Measurements from ENCODE around the gene ASCC2.
"Not testable (repeated sequence)": the region's sequence is repeated elsewhere in the genome, so short reads cannot be mapped to it uniquely, and the experiment has no call there.

ASCC2 gene

DNA sequence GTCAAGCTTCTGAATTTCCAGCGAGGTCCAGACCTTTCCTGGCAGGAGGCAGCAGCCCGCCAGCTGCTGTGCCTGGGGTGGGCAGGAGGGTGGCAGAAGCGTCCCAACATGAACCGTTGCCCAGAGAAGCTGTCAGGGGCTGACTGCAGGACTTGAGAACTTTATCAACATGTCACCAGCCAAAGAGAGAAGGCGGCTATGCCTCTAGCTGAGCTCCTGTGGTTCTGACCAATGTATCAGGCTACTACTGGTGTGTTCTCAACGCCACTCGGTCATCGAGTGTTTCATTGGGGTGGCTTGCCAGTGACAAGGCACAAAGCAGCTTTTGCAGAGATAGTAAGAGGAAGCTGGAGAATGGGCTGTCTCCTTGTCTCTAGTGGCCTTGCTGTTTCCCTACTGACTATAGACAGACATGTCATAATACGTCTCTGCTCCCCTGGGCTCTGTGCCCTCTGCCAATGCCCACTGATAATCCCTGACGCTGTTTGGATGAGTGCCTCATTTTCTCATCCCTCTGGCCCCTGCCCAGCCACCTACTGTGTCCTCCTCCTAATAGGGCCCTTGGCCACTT, 17.6 kb upstream of the ASCC2 start:
- DNase-seq (ENCODE audit: low read depth in 1 of 2, low spot score in 1 of 2) = no peak

DNA sequence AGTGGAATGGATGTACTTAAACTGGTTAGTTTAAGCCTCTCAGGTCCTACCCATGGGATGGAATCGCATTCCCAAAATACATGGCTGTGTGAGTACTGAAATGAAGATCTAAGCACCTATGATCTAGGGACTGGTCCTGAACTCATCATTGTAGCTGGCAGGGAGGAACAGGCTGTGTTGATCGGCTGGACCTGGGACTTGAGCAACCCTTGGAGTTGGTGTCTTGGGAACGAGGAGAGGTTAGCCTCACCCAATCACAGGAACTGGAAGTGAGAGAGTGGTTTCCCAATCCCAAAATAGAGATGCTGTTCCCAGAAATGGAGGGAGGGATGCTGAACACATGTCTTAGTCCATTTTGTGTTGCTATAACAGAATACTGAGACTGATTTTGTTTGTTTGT, 16.4 kb upstream of the ASCC2 start:
- DNase-seq (ENCODE audit: low read depth in 1 of 2, low spot score in 1 of 2) = no peak

DNA sequence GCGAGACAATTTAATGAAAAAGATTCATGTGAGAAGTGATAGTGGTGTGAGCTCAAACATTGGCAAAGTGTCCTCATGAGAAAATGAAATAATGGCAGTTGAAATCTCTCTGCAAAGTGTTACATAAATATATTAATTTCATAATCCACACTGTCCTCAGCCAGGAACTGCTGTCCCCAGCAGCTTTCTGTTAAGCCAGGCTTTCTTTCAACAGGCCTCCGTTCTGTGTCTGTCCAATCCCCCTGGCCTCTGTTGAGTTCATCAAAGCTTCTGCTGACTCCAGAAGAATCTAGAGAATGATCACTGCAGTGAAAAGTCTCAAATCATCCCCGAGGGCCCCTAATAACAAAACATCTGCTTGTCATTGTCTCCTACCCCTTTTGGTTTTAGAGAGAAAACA, 10.0 kb upstream of the ASCC2 start:
- DNase-seq (ENCODE audit: low read depth in 1 of 2, low spot score in 1 of 2) = no peak

DNA sequence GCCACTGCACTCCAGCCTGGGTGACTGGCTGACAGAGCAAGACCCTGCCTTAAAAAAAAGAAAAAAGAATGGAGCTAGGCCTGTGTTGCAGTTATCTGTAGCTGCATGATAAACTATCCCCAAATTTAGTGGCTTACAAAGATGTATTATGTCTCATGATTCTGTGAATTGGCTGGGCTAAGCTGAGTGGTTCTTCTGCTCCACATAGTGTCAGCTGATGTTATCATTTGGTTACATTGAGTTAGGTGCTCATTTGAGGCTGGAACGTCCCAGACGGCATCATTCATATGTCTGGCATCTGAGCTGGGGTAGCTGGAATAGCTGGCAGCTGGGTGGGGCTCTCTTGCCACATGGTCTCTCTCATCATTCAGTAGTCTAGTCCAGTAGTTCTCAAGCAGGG, 8.2 kb upstream of the ASCC2 start:
- DNase-seq (ENCODE audit: low read depth in 1 of 2, low spot score in 1 of 2) = no peak

DNA sequence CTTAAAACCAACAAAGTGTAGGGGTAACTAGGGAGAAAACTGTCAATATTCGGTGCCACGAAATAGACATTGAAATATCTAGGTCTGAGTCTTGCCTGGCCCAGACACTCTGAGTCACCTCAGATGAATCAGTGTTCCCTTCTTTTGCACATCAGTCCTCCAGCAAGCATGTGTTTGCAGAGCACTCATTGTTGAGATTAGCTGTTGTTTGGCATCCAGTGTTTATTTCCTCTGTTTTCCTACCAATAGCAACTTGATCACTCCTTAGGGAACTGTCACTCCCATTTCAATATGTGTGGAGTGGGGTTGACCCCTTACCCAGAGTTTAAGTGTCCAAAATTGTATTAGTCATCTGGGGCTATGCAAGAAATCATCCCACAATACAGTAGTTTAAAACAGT, 4.7 kb upstream of the ASCC2 start:
- DNase-seq (ENCODE audit: low read depth in 1 of 2, low spot score in 1 of 2) = no peak

DNA sequence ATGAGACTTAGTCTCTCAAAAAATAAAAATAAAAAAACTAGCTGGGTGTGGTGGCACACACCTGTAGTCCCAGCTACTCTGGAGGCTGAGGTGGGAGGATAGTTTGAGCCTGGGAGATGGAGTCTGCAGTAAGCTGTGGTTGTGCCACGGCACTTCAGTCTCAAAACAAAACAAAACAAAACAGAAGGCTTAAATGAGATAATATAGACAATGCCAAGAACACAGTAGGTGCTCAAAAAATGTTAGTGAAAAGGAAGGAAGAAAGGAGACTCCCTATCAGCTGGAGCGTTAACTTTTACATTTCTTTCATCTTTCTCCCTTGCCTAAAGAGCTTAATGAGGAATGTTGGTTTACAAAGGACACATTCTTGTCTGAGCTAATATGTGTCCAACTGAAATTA, 4.1 kb upstream of the ASCC2 start:
- no peak for DNase-seq (ENCODE audit: low read depth in 1 of 2, low spot score in 1 of 2)

DNA sequence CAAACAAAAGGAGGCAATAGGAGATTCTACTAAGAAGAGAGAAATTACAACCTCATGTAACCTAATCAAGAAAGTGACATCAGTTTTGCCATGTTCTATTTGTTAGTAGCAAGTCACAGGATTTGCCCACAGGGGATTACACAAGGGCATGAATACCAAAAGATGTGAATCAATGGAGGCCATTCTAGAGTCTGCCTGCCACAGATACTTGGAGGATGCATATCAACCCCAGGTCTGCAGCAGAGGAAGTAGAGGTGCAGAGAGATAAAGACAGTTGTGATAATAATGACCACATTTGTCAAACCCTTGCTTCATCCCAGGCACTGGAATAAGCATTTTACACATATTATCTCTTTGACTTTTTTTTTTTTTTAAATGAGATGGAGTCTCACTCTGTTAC, 2.4 kb upstream of the ASCC2 start:
- DNase-seq (ENCODE audit: low read depth in 1 of 2, low spot score in 1 of 2) = no peak

DNA sequence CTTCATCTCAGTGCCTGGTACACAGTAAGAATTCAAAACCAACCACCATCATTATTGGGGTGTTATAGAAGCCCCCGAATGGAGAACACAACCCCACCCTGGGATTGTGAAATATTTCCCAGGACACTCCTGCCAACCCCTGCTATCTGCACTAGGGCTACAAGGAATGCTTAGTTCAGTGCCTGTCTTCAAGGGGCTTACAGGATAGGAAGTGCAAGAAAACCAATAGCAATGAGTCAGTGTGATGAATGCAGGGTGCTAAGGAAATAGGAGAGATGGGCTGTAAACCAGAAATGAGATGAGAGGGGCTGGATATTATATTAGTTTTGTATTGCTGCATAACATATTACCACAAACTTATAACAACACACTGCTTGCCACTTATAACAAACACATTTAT, 965 bp upstream of the ASCC2 start:
- DNase-seq (ENCODE audit: low read depth in 1 of 2, low spot score in 1 of 2) = no peak

DNA sequence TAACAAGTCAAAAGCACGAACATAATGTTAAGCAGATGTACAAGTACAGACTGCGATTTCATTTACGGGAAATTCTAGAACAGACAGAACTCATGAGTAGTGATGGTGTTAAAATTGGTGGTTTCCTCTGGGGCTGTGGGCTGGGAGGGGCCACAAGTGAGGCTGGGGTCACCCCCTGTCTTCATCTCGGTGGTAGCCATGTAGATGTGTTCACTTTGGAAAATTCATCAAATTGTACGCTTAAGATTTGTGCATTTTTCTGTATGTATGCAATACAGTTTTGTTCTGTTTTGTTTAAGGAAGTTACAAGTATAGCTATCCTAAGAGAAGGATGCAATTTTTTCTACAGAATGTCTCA, 504 bp upstream of the ASCC2 start:
- DNase-seq (ENCODE audit: low read depth in 1 of 2, low spot score in 1 of 2) = no peak

DNA sequence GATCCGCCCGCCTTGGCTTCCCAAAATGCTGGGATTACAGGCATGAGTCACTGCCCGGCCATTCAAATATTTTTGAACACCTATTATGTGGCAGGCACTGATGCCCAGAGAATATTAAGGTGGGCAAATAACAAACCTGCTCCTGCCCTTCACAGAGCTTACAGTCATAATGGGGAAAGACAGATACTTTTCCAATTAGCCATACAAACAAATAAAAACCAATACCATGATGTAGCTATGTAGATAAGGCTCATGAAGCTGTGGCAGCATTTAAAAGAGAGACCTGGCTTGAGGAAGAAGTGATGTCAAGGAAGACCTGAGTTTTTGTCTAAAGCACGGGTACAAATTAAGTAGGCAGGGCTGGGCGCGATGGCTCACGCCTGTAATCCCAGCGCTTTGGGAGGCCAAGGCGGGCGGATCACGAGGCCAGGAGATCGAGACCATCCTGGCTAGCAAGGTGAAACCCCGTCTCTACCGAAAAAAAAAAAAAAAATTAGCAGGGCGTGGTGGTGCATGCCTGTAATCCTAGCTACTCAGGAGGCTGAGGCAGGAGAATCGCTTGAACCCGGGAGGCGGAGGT, 1.2 kb downstream of the ASCC2 start:
- DNase-seq (ENCODE audit: low read depth in 1 of 2, low spot score in 1 of 2) = not testable (repeated sequence)

DNA sequence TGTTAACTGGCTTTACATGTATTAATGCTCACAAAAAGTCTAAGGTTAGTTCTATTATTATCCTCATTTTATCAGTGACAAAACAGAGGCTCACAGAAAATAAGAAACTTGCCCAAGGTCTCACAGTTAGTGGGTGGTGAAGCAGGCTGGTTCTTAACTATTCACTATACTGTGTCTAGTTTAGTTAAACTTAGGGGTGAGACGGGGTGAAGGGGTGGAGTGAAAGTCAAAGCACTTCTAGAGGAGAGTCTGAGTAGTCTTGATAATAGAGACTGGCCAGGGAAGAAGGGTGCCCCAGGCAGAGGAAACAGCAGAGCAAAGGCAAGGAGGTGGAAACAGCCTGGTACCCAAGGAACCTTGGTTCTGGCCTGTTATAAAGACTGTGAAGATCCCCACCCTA, 4.0 kb downstream of the ASCC2 start:
- no peak for DNase-seq (ENCODE audit: low read depth in 1 of 2, low spot score in 1 of 2)

DNA sequence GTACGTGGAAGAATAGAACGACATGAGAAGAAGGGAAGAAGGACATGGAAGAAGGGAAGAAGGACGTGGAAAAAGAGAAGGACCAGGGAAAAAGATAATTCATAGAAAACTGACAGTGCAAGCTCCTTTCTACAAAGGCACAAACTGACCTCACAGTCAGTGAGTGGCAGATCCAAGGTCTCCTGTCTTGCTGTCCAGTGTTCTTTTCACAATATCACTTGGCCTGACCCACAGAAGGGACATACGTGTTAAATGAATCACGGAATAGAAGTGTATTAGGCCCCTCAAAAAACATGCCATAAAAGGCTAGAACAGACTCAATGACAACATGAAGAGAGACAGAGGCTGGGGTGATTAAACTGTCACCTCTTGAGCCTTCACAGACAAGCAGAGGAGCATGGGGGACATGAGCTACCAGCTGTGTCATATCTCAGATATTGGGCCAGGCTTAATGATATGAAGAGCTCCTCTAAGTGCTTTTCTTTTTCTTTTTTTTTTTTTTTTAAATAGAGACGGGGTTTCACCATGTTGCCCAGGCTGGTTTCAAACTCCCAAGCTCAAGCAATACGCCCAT, 4.6 kb downstream of the ASCC2 start:
- no peak for DNase-seq (ENCODE audit: low read depth in 1 of 2, low spot score in 1 of 2)

DNA sequence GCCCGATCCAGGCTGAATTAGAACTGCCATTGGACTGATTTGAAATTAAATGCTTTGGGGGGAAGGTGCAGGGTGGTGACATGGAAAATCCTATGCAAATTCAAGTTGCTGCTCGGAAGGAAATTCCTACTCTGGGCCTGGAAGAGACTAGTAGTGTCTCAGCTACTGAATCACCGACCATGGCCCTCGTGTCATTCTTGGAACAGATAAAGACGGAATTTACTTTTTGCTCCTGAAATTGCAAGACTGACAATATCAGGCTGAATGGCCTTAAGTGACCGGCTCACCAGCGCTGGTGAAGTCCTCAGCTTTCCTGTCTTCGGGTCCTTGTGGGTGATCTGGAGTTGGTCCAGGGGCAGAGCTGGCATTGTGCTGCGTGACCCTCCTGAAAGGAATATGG, 6.1 kb downstream of the ASCC2 start:
- DNase-seq (ENCODE audit: low read depth in 1 of 2, low spot score in 1 of 2) = no peak

DNA sequence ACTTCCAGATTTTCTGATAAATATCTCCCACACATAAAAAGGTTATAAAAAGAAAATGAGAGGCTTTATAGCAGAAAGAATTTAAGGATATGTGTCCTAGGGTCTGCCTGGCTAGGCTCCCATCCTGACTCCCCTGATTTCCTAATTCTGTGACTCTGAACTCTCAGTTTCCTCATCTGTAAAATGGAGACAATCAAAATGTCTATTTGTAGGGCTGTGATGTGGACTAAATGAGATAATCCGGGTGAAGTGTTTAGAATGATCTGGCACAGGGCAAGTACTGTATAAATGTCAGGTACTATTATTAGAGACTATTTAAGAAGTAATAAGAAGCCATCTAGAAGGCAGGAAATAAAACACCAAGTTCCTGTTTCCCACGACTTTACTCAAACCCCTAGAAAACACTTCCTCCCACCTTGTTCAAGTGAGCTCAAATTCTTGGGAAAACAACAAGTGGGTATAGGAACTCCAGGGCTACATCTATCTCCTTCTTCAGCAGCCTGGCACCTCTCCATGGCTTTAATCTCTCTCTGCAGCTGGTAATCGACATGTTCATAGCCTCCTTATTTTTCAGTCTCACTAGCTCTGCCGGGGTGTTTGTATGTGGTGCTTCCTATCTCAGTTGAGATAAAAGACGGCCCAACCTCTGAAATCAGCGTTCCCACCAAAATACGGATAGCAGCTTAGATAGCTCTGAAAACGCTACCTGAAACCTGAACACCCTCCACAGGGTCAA, 6.7 kb downstream of the ASCC2 start:
- no peak for DNase-seq (ENCODE audit: low read depth in 1 of 2, low spot score in 1 of 2)

DNA sequence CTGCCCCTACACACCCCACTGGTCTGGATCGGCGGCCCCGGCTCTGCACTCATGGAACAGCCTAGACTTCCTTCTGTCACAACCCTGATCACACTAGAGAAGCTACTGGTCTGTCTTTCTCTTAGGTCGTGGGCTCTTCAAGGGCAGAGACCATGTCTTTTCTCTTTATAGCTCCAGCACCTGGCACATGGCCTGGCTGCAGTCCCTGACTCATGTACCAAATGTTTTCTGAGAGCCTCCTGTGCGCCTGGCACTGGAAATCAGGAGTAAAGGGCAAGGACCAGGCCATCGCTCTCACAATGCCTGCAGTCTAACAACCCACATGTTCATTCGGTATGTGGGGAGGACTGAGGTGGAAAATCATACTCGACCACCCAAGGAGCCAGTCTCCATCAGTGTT, 7.5 kb downstream of the ASCC2 start:
- no peak for DNase-seq (ENCODE audit: low read depth in 1 of 2, low spot score in 1 of 2)

DNA sequence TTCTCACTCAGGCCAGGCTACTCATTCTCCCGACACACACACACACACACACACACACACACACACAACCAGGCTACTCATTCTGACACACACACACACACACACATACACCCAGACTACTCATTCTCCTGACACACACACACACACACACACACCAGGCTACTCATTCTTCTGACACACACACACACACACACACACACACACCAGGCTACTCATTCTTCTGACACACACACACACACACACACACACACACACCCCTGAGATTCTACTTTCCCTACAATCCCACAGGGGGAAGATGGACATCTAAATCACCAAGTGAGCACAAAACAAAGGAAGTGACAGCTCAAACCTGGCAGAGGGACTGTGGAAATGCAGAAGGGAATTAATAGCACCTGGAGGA, 10.3 kb downstream of the ASCC2 start:
- not testable (repeated sequence) for DNase-seq (ENCODE audit: low read depth in 1 of 2, low spot score in 1 of 2)

DNA sequence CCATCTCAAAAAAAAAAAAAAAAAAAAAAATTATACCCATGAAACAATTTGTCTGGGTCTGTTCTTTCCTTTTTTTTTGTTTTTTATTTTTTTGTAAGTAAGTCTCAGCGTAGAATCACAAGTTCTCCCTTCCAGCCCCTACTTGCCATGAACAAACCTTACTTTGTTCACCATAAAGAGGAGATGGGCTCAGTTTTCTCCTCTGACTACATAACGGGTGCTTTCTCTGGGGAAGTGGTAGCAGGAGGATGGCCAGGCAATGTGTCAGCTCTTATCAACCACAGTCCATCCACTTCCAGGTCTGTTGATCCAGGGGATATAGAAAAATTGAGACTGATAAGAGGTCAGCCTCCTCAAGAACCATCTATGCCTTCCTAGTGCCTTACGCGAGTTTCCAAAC, 11.0 kb downstream of the ASCC2 start:
- DNase-seq (ENCODE audit: low read depth in 1 of 2, low spot score in 1 of 2) = no peak

DNA sequence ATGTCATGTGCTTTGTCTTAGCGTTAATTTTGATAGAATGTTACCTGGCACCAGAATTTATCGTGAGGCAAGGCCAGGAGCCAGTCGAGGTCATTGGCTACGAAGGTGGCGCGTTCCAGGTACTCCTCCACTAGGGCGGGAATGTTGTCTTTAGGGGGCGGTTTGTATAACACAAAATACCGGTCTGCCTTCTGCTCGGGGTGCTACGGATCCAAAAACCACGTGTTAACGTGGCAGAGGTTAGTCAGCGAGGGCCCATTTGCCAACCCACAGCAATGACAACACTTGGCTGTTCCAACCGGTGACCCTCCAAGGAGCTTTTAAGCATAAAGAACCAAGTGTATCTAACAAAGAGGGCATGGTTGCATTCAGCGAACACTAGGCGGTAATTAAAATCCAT, 12.5 kb downstream of the ASCC2 start:
- DNase-seq (ENCODE audit: low read depth in 1 of 2, low spot score in 1 of 2) = no peak

DNA sequence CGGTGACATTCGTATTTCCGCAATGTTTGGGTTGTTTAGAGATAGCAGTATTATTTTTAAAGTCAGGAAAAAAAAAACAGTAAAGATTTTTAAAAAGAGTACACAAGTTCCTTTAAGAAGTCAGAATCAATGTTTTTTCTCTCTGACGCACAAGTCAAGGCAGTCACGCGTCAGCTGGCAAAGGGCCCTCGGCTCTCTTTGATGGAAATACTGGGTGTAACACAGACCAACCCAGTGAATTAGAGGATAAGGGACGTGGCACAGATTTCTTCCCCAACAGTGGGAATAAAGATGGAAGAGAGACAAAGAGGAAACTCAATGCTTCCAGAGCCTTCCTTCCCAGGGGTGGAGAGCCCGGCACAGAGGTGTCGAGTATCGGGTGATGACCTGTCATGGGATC, 13.4 kb downstream of the ASCC2 start:
- DNase-seq (ENCODE audit: low read depth in 1 of 2, low spot score in 1 of 2) = no peak

DNA sequence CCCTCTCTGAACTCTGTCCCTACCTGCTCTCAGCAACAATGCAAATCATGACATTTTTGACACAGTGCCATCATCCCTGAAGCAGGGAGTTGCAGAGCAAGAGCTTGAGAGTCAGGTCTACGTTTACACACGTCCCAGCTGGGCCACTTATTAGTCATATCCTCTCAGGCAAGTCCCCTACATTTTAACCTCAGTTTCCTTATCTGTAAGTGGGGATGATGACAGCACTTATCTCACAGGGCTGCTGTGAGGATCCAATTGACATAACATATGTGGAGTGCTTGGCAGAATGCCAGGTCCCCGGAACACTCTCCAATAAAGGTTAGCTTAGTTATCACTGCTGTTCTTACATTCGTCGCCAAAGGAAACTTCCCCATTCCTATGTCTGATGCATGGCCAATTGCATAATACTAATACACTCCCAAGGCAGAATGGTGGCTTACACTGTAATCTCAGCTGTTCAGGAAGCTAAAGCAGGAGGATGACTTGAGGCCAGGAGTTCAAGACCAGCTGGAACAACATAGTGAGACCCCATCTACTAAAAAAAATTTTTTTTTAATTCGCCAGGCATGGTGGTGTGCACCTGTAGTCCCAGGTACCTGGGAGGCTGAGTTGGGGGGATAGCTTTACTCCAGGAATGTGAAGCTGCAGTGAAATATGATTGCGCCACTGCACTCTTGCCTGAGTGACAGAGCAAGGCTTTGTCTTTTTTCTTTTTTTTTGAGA, 16.6 kb downstream of the ASCC2 start:
- no peak for DNase-seq (ENCODE audit: low read depth in 1 of 2, low spot score in 1 of 2)

DNA sequence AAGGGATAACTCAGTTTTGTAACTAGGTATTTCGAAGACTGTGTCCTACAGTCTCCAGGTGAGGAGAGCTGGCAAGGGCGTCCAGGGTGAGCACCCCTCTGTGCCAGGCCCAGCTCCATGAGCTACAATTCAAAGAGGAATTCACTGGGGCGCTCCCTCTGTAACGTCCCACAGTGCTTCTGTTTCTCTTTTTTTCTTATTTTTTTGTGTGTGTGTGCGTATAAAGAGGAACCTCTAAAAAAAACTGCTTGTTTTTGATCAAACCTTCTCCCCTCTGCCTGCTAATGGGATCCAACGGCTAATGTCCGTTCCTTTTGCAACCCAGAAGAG, 17.1 kb downstream of the ASCC2 start:
- DNase-seq (ENCODE audit: low read depth in 1 of 2, low spot score in 1 of 2) = no peak

DNA sequence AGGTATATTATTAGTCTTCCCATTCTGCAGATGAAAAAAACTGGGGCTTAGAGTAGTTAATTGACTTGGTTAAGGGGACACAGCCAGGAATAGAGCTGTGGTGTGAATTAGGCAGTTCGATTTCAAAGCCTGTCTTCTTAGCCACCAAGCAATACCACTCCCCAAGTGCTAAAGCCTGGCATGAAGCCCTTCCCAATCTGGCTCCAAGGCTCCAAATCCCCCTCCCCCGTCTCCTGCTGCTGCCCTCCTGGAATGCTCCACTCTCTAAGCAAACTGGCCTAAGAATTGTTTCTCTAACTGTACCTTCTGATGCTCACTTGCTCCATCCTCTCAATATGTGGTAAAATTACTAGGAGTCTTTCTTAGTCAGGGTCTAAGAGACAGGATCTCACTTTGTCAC, 18.6 kb downstream of the ASCC2 start:
- DNase-seq (ENCODE audit: low read depth in 1 of 2, low spot score in 1 of 2) = no peak

Data from activated T-helper 1 cell treated with anti-CD3 and anti-CD28 coated beads, Interleukin-2, amount 50 U/mL, for 16 hours (primary cell).